ENCODE measurements around the gene PRKCB. TPM values are rescaled to one million over a fixed set of nuclear protein-coding genes. Genes with fewer than 3 reads are reported as not detected.
A peak's percentile ranks its signal among the peaks of the same experiment; 100 is the strongest.
"Not testable (repeated sequence)": the region's sequence is repeated elsewhere in the genome, so short reads cannot be mapped to it uniquely, and the experiment has no call there.

Gene PRKCB
- total RNA-seq, 2 experiments from 2014 or later = 75.8 to 82.6 TPM

DNA sequence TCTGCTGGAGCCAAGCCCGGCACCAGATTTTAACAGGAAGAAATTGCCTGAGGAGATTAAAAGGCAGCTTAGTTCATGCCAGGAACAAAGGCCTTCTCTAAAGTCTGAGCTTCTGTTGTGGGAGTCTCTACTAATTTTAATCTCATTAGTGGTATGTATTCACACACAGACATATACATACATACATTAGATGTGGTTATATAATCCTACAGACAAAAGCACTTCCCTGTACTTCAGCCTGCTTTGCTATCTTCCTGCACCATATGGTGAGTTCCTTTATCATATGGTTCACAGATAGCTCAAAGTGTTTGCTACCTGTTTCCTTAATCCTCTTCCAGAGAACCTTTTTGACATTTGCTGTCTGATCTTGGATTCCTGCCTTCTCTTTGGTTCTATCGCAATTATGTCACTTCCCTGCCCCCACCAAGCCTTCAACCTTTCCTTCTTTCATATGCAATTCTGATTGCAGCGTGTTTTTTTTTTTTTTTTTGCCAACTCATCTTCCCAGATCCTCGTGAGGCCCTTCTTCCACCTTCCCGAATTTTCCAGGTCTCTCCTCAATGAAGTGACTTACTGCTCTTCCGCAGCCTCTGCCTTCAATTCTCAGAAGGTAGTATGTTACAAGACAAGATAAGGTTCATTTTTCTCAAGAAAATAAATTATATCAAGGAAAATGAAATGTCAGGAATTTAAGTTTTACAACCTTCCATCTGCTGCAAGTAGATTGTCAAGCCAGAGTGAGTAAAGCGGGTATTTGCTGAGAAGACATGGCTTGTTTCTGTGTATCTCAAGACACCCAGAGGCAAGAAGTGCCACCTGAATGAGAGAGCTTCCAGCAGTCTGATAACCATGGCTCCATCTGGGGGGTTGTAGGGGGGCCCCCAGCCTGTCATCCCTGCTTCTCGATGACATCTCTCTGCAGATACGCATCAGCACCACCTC lies 300.1 kb downstream of the PRKCB start:
- Mint-ChIP-seq H3K9me3 (no peaks in the 10 kb centered on the region), H3K4me3 (no peak overlapping the region), H3K4me1 (peaks cover 32% of the 10 kb centered on the region), H3K27me3 (no peaks in the 10 kb centered on the region), H3K36me3 (peaks cover 30% of the 10 kb centered on the region), H3K27ac (no peak overlapping the region)
- DNase-seq = no peak

- Mint-ChIP-seq H3K4me3 (no peak overlapping the region), H3K9me3 (no peaks in the 10 kb centered on the region), H3K36me3 (peaks cover 24% of the 10 kb centered on the region), H3K27me3 (no peaks in the 10 kb centered on the region), H3K27ac (no peak overlapping the region), H3K4me1 (peaks cover 22% of the 10 kb centered on the region)
- DNase-seq = no peak
Measured at GRCh38 chr16:24138024-24138423, 302.2 kb downstream of the PRKCB start.

GRCh38 chr16:24138575-24138974 lies 302.8 kb downstream of the PRKCB start:
- peaks cover 22% of the 10 kb centered on the region for H3K4me1 Mint-ChIP-seq
- DNase-seq = no peak
- H3K9me3 Mint-ChIP-seq = no peaks in the 10 kb centered on the region
- no peak overlapping the region for H3K4me3 Mint-ChIP-seq
- H3K27me3 Mint-ChIP-seq = no peaks in the 10 kb centered on the region
- H3K36me3 Mint-ChIP-seq = peaks cover 21% of the 10 kb centered on the region
- H3K27ac Mint-ChIP-seq = peak overlapping the region; percentile 11

DNA sequence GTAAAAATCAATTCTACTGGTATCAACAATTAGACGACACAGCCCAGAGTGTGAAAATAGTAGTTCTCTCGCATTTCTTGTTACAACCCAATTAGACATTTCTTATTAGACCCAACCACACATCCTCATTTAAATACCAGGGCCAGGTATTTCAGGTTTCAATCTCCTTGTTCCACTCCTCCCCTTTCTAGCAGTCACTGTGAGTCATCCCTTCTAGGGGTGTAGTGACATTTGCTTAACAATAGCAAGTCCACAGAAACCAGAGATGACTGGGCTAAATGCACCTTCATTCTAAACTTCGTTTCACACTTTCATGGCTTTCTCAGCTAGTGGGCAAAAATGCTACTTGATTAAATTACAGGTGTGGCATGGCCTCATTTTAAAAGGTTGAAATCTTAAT lies 303.5 kb downstream of the PRKCB start:
- peak; percentile 22 for DNase-seq
- peaks cover 22% of the 10 kb centered on the region for H3K36me3 Mint-ChIP-seq
- H3K4me3 Mint-ChIP-seq = no peak overlapping the region
- H3K9me3 Mint-ChIP-seq = no peaks in the 10 kb centered on the region
- H3K4me1 Mint-ChIP-seq = peaks cover 22% of the 10 kb centered on the region
- H3K27me3 Mint-ChIP-seq = no peaks in the 10 kb centered on the region
- peak overlapping the region; percentile 59 for H3K27ac Mint-ChIP-seq

- H3K27ac Mint-ChIP-seq = peak overlapping the region; percentile 35
- H3K9me3 Mint-ChIP-seq = no peaks in the 10 kb centered on the region
- peaks cover 22% of the 10 kb centered on the region for H3K4me1 Mint-ChIP-seq
- no peaks in the 10 kb centered on the region for H3K27me3 Mint-ChIP-seq
- no peak overlapping the region for H3K4me3 Mint-ChIP-seq
- peaks cover 32% of the 10 kb centered on the region for H3K36me3 Mint-ChIP-seq
- DNase-seq = no peak
Measured at GRCh38 chr16:24140730-24141129, 304.9 kb downstream of the PRKCB start.

DNA sequence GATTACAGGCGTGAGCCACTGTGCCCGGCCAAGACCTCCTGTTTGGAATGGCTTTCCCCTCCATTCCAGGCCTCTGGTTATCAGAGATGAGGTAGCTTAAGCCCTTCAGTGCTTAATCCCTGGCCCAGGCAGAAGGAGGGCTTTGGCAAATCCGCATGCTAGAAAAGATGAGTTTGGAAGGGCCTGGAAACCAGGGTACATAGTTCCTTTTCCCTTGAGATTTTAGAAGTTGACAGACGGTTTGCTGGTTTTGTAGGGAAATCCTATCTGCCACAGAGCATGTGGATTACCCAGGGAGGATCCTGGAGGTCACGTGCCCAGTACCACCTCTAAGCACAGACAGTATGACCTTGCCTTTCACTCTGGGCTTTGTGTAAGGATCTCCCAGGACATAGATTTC lies 305.7 kb downstream of the PRKCB start:
- Mint-ChIP-seq H3K4me3 (no peak overlapping the region), H3K27ac (no peak overlapping the region), H3K9me3 (no peaks in the 10 kb centered on the region), H3K4me1 (peaks cover 22% of the 10 kb centered on the region), H3K27me3 (no peaks in the 10 kb centered on the region), H3K36me3 (peaks cover 32% of the 10 kb centered on the region)
- no peak for DNase-seq

GRCh38 chr16:24141917-24142316 lies 306.1 kb downstream of the PRKCB start:
- Mint-ChIP-seq H3K27me3 (no peaks in the 10 kb centered on the region), H3K9me3 (no peaks in the 10 kb centered on the region), H3K4me3 (no peak overlapping the region), H3K27ac (no peak overlapping the region), H3K36me3 (peaks cover 31% of the 10 kb centered on the region), H3K4me1 (peaks cover 22% of the 10 kb centered on the region)
- DNase-seq = no peak

DNA sequence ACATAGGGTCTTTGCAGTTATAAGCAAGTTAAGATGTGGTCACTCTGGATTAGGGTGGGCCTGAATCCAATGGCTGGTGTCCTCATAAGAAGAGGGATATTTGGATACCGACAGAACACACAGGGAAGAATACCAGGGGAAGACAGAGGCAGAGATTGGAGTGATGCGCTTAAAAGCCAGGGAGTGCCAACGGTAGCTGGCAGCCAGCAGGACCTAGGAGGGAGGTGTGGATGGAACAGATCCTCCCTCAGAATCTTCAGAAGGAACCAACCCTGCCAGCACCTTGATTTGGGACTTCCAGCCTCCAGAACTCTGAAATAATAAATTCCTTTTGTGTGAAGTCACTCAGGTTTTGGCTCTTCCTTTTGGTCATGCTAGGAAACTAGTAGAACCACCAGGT lies 310.1 kb downstream of the PRKCB start:
- Mint-ChIP-seq H3K4me1 (peaks cover 18% of the 10 kb centered on the region), H3K9me3 (no peaks in the 10 kb centered on the region), H3K27me3 (no peaks in the 10 kb centered on the region), H3K36me3 (peaks cover 23% of the 10 kb centered on the region), H3K4me3 (no peak overlapping the region), H3K27ac (no peak overlapping the region)
- DNase-seq = no peak

DNA sequence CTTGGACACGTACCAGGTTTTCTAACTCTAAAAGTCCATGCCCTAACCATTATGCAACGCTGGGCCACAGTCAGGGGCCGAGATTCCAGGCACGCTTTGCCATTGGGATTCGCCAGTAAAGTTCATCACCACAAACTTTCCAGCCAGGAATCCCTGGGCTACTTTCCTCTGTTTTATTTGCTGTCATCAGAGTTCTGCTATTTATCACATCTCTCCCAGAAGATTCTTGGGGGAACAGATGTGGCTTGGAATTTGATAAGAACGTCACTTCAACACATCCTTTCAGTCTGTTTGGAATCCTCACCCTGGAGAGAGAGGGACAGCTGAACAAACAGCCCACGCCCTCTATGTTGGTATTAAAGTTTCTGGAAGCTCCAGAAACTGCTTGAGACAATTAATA lies 310.7 kb downstream of the PRKCB start:
- peaks cover 26% of the 10 kb centered on the region for H3K36me3 Mint-ChIP-seq
- H3K4me1 Mint-ChIP-seq = peaks cover 24% of the 10 kb centered on the region
- no peak overlapping the region for H3K4me3 Mint-ChIP-seq

GRCh38 chr16:24149102-24149501 lies 313.3 kb downstream of the PRKCB start:
- no peak for DNase-seq
- Mint-ChIP-seq H3K4me1 (peaks cover 37% of the 10 kb centered on the region), H3K4me3 (no peak overlapping the region), H3K27ac (peak overlapping the region; percentile 77), H3K9me3 (peaks cover 5% of the 10 kb centered on the region), H3K27me3 (no peaks in the 10 kb centered on the region), H3K36me3 (peaks cover 33% of the 10 kb centered on the region)

More for the DNA sequence above, 310.7 kb downstream of the PRKCB start:
- no peak overlapping the region for H3K27ac Mint-ChIP-seq
- DNase-seq = no peak
- H3K9me3 Mint-ChIP-seq = no peaks in the 10 kb centered on the region
- no peaks in the 10 kb centered on the region for H3K27me3 Mint-ChIP-seq

DNA sequence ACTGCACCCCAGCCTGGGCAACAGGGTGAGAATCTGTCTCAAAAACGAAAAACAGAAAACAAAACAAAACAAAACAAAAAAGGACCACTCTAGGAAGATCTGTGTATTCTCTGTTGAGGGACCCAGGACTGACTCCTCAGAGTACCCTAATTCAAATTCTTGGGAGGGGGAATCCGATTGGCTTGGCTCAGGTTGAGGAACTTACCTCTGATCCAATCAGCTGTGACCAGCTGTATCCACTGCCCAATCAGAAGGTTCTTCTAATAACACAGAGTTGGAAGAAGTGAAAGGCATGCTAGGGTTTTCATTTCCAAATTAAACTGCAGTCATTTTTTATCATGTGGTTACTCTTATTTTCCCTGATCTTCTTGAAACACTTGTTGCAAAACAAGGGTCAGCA lies 314.5 kb downstream of the PRKCB start:
- Mint-ChIP-seq H3K27ac (peak overlapping the region; percentile 69), H3K36me3 (peaks cover 34% of the 10 kb centered on the region), H3K4me3 (no peak overlapping the region), H3K27me3 (no peaks in the 10 kb centered on the region), H3K4me1 (peaks cover 37% of the 10 kb centered on the region), H3K9me3 (peaks cover 5% of the 10 kb centered on the region)
- no peak for DNase-seq

DNA sequence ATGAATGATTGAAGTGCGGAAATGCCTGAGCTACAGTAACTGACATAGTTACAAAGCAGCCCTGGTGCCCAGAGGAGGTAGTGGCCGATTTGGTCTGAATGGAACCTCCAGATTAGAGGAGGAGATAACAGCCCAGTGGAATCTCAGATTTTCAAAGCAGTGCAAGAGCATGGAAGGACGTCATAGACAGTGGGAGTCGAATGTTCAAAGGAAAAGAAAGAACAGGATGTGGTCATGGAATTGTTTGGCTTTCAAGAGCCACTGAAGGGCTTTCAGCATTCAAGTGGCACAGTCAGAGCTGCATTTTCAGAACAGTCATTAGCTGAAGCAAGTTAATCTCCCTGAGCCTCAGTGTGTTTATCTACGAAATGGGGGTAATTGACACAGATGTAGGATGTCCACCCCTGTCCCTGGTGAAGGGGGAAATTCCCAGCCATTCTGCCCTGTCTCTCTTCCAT lies 315.7 kb downstream of the PRKCB start:
- peaks cover 40% of the 10 kb centered on the region for H3K4me1 Mint-ChIP-seq
- H3K36me3 Mint-ChIP-seq = peaks cover 44% of the 10 kb centered on the region
- peak; percentile 8 for DNase-seq

GRCh38 chr16:24152048-24152447 lies 316.3 kb downstream of the PRKCB start:
- peaks cover 49% of the 10 kb centered on the region for H3K36me3 Mint-ChIP-seq
- H3K27me3 Mint-ChIP-seq, H3K9me3 Mint-ChIP-seq, H3K4me3 Mint-ChIP-seq, DNase-seq: not testable (repeated sequence)
- H3K4me1 Mint-ChIP-seq = peaks cover 45% of the 10 kb centered on the region
- peak overlapping the region; percentile 76 for H3K27ac Mint-ChIP-seq

More for the DNA sequence above, 315.7 kb downstream of the PRKCB start:
- Mint-ChIP-seq H3K9me3 (peaks cover 5% of the 10 kb centered on the region), H3K27ac (peak overlapping the region; percentile 76), H3K4me3 (no peak overlapping the region), H3K27me3 (no peaks in the 10 kb centered on the region)

GRCh38 chr16:24152826-24153225 lies 317.0 kb downstream of the PRKCB start:
- no peak overlapping the region for H3K4me3 Mint-ChIP-seq
- H3K27ac Mint-ChIP-seq = peak overlapping the region; percentile 30
- DNase-seq = no peak
- peaks cover 55% of the 10 kb centered on the region for H3K36me3 Mint-ChIP-seq
- H3K9me3 Mint-ChIP-seq = peaks cover 5% of the 10 kb centered on the region
- H3K4me1 Mint-ChIP-seq = peaks cover 45% of the 10 kb centered on the region
- no peaks in the 10 kb centered on the region for H3K27me3 Mint-ChIP-seq

GRCh38 chr16:24156777-24157176 lies 321.0 kb downstream of the PRKCB start:
- Mint-ChIP-seq H3K27ac (peak overlapping the region; percentile 43), H3K27me3 (no peaks in the 10 kb centered on the region), H3K9me3 (peaks cover 5% of the 10 kb centered on the region), H3K4me3 (no peak overlapping the region), H3K36me3 (peaks cover 52% of the 10 kb centered on the region), H3K4me1 (peaks cover 19% of the 10 kb centered on the region)
- DNase-seq = no peak

- DNase-seq = no peak
- Mint-ChIP-seq H3K4me1 (peaks cover 9% of the 10 kb centered on the region), H3K4me3 (no peak overlapping the region), H3K27ac (no peak overlapping the region), H3K36me3 (peaks cover 23% of the 10 kb centered on the region), H3K27me3 (no peaks in the 10 kb centered on the region), H3K9me3 (no peaks in the 10 kb centered on the region)
Measured at GRCh38 chr16:24163935-24164334, 328.2 kb downstream of the PRKCB start.
